GM12878 (cell line): ENCODE results near the gene TMEM163.

ENCODE experiments used
- BCL11A ChIP-seq: IDR thresholded peaks from 2 replicates; pipeline ENCODE4 v1.6.1; 2011; ENCODE audit warnings: low read depth, low read length
- EZH2 ChIP-seq: IDR thresholded peaks from 2 replicates; pipeline ENCODE4 v1.6.1; 2012; ENCODE audit warnings: low read depth, mild to moderate bottlenecking, control low read depth, inconsistent platforms, low read length, borderline replicate concordance; ENCODE audit not compliant: control insufficient read depth
- FOS ChIP-seq: IDR thresholded peaks from 3 replicates; pipeline ENCODE4 v1.6.1; 2011; ENCODE audit warnings: borderline replicate concordance; ENCODE audit not compliant: insufficient read length; ENCODE audit errors: extremely low read depth
- HDAC2 ChIP-seq: fragments of 200-600 bp; sonication (generic); IDR thresholded peaks from 2 replicates; pipeline ENCODE4 v1.6.1; 2017
- JUNB ChIP-seq: IDR thresholded peaks from 2 replicates; pipeline ENCODE4 v1.6.1; 2016; ENCODE audit warnings: antibody characterized with exemption, mild to moderate bottlenecking
- MTA3 ChIP-seq: IDR thresholded peaks from 2 replicates; pipeline ENCODE4 v1.6.1; 2012; ENCODE audit warnings: low read length, inconsistent platforms, borderline replicate concordance
- NFIC ChIP-seq: IDR thresholded peaks from 2 replicates; pipeline ENCODE4 v1.6.1; 2012; ENCODE audit warnings: low read depth, mild to moderate bottlenecking, inconsistent platforms, low read length, moderate library complexity
- NFYA ChIP-seq: IDR thresholded peaks from 2 replicates; pipeline ENCODE4 v1.6.1; 2011; ENCODE audit warnings: low read depth, mild to moderate bottlenecking, low read length, improper control_type of control experiment, borderline replicate concordance
- ZSCAN29 ChIP-seq: fragments of 450-650 bp; IDR thresholded peaks from 2 replicates; pipeline ENCODE4 v1.6.1; 2017; ENCODE audit warnings: mild to moderate bottlenecking, moderate library complexity
- TF ChIP-seq, protein P1 (sequence below): fragments of 450-650 bp; IDR thresholded peaks from 2 replicates; pipeline ENCODE4 v1.6.1; 2017; ENCODE audit warnings: mild to moderate bottlenecking
- TF ChIP-seq, protein P2 (sequence below): fragments of 450-650 bp; IDR thresholded peaks from 2 replicates; pipeline ENCODE4 v1.6.1; 2017; ENCODE audit warnings: borderline replicate concordance
- TF ChIP-seq, protein P3 (sequence below): fragments of 450-650 bp; conservative IDR thresholded peaks from 2 replicates; pipeline ENCODE4 v1.6.1; 2017; ENCODE audit warnings: mild to moderate bottlenecking, moderate library complexity
- TF ChIP-seq, protein P4 (sequence below): IDR thresholded peaks from 2 replicates; pipeline ENCODE4 v1.6.1; 2012; ENCODE audit warnings: mild to moderate bottlenecking, low read depth, low read length

DNA sequence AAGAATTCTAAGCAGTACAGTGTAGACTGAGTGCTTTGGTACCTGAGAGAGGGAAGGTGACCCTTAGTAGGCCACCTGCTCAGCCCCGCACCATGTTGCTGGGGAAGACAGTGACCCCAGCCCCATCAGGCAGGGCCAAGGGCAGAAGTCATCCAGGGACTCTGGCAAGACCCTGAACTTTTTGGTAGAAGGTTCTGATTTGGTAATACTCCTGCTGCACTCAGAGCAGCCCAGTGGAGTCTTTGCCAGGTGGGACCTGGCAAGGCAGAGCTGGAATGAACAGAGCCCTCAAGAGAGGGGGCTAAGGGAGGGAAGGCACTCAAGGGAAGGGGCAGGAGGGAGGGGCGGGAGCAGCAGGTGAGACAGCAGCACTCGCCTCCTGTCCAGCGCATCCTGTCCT is 273.7 kb downstream of the TMEM163 start:
- TF ChIP-seq MTA3 (no peak), FOS (no peak), JUNB (no peak), NFYA (no peak), HDAC2 (no peak), EZH2 (no peak), BCL11A (no peak), ZSCAN29 (no peak), NFIC (no peak)
- TF ChIP-seq, protein P1, sequence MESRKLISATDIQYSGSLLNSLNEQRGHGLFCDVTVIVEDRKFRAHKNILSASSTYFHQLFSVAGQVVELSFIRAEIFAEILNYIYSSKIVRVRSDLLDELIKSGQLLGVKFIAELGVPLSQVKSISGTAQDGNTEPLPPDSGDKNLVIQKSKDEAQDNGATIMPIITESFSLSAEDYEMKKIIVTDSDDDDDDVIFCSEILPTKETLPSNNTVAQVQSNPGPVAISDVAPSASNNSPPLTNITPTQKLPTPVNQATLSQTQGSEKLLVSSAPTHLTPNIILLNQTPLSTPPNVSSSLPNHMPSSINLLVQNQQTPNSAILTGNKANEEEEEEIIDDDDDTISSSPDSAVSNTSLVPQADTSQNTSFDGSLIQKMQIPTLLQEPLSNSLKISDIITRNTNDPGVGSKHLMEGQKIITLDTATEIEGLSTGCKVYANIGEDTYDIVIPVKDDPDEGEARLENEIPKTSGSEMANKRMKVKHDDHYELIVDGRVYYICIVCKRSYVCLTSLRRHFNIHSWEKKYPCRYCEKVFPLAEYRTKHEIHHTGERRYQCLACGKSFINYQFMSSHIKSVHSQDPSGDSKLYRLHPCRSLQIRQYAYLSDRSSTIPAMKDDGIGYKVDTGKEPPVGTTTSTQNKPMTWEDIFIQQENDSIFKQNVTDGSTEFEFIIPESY = no peak
- TF ChIP-seq, protein P2, sequence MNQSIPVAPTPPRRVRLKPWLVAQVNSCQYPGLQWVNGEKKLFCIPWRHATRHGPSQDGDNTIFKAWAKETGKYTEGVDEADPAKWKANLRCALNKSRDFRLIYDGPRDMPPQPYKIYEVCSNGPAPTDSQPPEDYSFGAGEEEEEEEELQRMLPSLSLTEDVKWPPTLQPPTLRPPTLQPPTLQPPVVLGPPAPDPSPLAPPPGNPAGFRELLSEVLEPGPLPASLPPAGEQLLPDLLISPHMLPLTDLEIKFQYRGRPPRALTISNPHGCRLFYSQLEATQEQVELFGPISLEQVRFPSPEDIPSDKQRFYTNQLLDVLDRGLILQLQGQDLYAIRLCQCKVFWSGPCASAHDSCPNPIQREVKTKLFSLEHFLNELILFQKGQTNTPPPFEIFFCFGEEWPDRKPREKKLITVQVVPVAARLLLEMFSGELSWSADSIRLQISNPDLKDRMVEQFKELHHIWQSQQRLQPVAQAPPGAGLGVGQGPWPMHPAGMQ = no peak
- TF ChIP-seq, protein P3, sequence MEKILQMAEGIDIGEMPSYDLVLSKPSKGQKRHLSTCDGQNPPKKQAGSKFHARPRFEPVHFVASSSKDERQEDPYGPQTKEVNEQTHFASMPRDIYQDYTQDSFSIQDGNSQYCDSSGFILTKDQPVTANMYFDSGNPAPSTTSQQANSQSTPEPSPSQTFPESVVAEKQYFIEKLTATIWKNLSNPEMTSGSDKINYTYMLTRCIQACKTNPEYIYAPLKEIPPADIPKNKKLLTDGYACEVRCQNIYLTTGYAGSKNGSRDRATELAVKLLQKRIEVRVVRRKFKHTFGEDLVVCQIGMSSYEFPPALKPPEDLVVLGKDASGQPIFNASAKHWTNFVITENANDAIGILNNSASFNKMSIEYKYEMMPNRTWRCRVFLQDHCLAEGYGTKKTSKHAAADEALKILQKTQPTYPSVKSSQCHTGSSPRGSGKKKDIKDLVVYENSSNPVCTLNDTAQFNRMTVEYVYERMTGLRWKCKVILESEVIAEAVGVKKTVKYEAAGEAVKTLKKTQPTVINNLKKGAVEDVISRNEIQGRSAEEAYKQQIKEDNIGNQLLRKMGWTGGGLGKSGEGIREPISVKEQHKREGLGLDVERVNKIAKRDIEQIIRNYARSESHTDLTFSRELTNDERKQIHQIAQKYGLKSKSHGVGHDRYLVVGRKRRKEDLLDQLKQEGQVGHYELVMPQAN = no peak
- TF ChIP-seq, protein P4, sequence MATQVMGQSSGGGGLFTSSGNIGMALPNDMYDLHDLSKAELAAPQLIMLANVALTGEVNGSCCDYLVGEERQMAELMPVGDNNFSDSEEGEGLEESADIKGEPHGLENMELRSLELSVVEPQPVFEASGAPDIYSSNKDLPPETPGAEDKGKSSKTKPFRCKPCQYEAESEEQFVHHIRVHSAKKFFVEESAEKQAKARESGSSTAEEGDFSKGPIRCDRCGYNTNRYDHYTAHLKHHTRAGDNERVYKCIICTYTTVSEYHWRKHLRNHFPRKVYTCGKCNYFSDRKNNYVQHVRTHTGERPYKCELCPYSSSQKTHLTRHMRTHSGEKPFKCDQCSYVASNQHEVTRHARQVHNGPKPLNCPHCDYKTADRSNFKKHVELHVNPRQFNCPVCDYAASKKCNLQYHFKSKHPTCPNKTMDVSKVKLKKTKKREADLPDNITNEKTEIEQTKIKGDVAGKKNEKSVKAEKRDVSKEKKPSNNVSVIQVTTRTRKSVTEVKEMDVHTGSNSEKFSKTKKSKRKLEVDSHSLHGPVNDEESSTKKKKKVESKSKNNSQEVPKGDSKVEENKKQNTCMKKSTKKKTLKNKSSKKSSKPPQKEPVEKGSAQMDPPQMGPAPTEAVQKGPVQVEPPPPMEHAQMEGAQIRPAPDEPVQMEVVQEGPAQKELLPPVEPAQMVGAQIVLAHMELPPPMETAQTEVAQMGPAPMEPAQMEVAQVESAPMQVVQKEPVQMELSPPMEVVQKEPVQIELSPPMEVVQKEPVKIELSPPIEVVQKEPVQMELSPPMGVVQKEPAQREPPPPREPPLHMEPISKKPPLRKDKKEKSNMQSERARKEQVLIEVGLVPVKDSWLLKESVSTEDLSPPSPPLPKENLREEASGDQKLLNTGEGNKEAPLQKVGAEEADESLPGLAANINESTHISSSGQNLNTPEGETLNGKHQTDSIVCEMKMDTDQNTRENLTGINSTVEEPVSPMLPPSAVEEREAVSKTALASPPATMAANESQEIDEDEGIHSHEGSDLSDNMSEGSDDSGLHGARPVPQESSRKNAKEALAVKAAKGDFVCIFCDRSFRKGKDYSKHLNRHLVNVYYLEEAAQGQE = no peak
